NB4 (cell line): Measurements from ENCODE around the gene C9orf85.

Experiments
- POLR2A ChIP-seq: IDR thresholded peaks from 2 replicates; pipeline ENCODE4 v1.6.1; 2011; ENCODE audit warnings: mild to moderate bottlenecking; ENCODE audit not compliant: insufficient read length; ENCODE audit errors: extremely low read depth
- TF ChIP-seq, protein P1 (sequence below): IDR thresholded peaks from one replicate; pipeline ENCODE4 v1.5.1; 2012; ENCODE audit warnings: low read depth, low read length
- TF ChIP-seq, protein P2 (sequence below): IDR thresholded peaks from 2 replicates; pipeline ENCODE4 v1.6.1; 2011; ENCODE audit warnings: low read depth, low read length

DNA sequence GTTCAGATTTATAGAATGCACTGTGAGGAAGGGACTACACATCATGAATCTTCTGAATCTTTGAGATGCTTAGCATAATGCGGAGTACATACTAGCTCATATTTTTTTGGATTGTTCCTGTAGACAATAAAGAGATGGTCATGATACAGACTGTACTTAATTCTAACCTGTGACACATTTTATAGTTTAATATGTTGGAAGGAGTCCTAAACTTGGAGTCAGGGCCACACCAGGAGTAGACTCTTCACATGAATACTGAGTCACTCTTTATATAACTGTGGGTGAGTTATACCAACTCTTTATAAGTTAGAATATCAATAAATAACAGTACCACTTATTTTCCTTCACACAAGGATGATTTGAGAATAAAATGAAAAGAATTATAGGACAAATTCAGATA, 16.9 kb downstream of the C9orf85 start:
- TF ChIP-seq, protein P1, sequence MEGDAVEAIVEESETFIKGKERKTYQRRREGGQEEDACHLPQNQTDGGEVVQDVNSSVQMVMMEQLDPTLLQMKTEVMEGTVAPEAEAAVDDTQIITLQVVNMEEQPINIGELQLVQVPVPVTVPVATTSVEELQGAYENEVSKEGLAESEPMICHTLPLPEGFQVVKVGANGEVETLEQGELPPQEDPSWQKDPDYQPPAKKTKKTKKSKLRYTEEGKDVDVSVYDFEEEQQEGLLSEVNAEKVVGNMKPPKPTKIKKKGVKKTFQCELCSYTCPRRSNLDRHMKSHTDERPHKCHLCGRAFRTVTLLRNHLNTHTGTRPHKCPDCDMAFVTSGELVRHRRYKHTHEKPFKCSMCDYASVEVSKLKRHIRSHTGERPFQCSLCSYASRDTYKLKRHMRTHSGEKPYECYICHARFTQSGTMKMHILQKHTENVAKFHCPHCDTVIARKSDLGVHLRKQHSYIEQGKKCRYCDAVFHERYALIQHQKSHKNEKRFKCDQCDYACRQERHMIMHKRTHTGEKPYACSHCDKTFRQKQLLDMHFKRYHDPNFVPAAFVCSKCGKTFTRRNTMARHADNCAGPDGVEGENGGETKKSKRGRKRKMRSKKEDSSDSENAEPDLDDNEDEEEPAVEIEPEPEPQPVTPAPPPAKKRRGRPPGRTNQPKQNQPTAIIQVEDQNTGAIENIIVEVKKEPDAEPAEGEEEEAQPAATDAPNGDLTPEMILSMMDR, result no peak
- no peak for TF ChIP-seq POLR2A
- TF ChIP-seq, protein P2, sequence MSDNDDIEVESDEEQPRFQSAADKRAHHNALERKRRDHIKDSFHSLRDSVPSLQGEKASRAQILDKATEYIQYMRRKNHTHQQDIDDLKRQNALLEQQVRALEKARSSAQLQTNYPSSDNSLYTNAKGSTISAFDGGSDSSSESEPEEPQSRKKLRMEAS, result no peak
